D341Med (cell line): ENCODE data around the gene FBXO34.

Experiments used
- DNase-seq: peaks from one replicate; pipeline ENCODE4 v3.0.0; 2012; ENCODE audit warnings: low spot score

The FBXO34 gene

DNA sequence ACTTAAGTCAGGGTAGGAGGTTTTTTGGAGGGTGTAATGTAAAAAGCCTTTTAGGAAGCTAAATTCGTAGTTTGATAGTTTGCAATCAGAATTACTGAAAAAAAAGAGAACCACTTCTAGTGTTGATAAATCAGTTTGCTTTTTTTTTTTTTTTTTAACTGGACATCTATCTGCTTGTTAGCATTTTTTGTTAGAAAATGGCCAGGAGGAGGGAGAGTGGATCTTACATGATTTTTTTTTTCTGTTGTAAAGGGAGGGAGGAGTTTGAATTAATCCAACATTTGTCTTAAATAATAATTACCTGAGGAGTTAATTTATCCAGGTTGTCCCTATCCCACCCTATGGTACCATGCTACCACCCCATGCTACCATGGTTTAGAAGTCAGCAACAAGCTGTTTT is 1.2 kb downstream of the FBXO34 start:
- no peak for DNase-seq

DNA sequence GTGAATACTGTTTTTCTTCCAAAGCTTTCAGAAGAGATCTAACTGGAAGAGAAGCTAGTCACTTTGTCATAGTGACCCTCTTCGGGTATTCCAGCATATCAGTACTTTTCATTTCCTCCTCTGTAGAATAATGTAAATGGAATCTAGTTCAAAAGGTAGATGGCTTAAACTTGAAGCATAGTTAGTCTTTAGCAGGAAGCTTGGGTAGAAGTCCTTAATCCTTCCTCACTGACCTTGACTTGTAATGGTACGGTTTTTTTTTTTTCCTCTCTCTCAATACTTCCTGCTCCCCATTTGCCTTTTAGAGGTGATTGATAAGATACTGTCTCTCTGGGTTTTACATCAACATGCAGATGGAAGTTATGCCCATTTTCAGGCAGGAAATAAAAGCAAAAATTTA is 1.7 kb downstream of the FBXO34 start:
- no peak for DNase-seq

DNA sequence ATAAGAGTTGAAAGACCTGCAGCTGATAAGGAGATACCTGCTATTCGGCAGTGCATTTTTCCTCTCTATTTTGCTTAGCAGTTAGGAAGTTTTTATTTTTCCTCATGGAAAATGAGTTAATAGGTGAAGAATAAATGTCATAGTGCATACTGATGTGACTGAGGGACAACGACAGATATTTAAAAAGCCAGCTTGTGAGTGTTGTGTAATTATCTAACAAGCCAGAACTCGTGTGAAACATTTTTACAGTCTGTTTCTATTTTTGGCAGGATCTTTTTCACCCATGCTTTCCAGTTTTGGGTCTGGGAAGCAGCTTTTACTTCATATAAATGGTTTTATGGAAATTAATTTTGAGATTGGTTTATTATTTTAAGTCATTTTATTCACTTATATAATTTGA is 2.9 kb downstream of the FBXO34 start:
- DNase-seq, result no peak

DNA sequence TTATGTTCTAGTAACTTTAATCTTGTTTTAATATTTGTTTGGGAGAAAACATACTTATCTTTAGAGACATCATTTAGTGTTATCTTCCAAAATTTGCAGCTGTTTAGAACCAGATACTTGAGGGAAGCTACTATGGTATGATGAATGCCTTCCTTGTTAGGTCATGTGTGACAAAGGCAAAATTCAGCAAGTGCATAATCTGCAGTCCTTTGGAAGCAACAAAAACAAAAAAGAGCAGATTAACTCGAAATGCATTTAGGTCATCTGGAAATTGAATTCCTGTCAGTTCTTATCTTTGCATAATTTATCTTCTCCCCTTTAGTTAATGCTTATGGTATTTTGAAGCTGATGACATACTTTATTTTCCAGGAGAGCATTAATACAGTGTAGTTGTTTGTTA is 3.5 kb downstream of the FBXO34 start:
- no peak for DNase-seq

DNA sequence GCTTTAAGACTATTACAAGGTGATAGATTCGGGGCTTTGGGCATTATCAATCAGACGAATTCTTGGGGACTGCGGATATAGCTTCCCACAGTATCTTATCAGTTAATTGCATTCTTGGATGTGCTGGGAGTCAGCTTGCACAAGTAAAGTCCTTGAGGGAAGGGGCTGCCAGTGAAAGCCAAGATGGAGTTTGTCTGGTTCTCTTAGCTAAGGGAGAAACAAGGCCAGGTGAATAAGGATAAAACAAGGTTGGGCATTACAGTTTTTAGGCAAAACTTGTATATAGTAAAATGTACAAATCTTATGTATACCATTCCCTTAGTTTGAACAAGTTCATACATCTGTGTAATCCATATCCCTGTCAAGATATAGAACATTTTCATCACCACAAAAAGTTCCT is 5.5 kb downstream of the FBXO34 start:
- no peak for DNase-seq

DNA sequence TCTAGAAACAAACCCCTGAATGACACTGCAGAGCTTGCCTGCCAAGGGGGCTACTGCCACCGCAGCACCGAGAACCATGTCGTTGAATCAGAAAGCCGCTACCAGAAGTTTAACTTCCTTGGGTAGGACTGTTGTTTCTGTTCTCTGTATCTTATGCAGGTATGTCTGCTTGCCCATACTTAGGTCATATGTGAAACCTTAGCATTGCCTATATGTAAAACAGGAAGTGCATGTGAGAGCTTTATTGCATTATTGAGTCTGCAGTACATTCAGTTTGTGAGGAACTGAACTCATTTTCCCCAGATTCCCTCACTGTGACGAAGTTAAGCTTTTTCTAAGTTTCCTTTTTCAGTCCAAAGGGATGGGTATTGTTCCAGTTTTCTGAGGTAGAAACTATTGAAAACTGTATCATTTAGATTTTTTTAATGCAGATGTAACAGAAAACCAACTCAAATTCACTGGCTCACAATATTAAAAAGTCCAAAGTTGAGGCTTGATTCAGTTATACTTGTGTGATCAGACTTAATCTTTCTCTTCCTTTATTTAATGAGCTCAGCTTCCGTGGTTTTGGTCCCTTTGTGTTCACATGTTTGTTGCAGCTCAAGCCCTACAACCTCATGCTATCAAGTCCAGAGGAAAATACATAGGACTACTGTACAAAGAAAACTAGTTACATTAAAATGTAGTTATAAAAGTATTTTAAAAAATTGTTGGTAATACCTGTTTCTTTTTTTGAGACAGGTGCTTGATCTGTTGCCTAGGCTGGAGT is 6.9 kb downstream of the FBXO34 start:
- no peak for DNase-seq

DNA sequence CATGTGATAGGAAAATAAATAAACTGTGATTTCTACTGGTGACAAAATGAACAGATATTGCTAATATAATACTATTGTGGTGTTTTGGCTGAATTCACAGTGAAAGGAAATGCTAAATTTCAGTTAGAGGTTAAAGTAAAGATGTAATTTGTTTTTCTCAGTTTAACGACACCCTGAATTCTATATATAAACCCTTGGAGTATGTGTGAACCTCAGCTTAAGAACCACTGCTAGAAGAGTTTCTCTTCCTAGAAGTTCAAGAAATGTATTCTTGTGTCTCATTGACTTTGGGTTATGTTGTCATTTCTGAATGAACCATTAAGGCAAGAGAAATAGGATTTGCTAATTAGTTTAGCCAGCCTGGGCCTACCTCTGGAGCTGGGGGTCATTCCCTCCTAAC is 8.2 kb downstream of the FBXO34 start:
- no peak for DNase-seq

DNA sequence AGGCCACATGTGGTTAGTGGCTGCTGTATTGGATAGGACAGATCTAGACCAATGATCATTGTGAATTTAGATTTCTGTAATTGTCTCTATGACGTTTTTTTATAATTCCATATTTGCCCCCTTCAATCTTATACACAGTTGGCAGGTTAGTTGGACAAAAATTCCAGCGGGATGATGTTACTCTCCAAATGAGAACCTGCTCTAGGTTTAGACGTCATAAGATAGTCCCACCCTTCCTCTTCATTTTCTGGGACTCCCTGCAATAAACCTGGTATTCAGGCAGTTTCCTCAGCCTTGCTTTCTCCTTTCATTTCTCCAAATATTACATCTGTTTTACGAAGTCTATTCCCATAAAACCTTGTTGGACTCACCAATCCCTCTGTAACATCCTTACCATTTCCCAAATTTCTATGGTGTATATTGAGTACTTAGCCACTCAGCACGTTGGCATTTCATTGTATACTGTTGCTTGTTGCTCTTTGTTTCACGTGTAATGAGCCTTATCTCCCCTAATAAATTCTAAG is 10.2 kb downstream of the FBXO34 start:
- DNase-seq, result no peak

DNA sequence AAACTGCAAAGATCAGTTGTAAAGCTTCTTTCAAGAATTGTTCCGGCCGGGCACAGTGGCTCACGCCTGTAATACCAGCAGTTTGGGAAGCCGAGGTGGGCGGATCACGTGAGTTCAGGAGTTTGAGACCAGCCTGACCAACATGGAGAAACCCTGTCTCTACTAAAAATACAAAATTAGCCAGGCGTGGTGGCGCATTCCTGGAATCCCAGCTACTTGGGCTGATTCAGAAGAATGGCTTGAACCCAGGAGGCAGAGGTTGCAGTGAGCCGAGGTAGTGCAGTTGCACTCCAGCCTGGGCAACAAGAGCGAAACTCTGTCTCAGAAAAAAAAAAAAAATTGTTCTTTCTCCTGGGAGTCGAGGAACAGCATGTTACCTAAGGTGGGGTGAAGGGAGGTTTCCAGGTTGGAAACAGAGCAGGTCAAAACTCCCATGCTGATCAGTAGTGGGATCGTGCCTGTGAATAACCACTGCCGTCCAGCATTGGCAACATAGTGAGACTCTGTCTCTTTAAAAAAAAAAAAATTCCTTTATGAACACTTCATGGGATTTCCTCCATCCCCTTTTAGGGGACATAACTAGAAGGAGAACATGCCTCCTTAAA is 13.9 kb downstream of the FBXO34 start:
- DNase-seq, result no peak

DNA sequence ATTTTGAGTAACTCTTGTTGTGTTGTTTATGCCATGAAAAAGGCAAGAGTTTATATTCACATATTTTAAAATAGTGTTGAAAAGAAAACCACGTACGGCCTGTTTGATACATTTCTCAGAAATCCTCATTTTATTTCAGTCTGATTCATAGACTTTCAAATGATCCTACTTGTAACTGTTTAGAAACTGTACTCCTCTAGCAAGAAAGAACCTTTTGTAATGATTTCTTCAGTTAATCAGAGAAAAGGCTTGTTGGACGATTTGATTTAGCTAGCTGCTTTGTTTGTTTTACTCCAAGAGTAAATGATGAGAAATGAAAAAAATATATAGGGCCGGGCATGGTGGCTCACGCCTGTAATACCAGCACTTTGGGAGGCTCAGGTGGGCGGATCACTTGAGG is 17.2 kb downstream of the FBXO34 start:
- no peak for DNase-seq

DNA sequence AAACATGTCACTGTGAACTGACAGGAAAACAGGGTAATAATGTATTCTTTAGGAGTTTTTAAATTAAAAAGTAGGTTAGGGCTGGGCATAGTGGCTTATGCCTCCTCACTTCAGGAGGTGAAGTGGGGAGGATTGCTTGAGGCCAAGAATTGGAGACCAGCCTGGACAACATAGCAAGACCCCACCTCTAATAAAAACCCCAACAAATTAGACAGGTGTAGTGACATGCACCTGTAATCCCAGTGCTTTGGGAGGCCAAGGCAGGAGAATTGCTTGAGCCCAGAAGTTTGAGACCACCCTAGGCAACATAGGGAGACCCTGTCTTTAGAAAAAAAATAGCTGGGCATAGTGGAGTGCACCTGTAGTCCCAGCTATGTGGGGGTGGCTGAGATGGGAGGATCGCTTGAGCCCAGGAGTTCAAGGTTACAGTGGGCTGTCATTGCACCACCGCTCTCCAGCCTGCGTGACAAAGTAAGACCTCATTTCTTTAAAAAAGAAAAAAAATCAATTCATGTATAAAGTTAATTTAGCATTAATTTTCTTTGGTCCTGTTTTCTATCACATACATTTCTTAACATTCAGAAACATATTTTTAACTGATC is 20.4 kb downstream of the FBXO34 start:
- DNase-seq, result no peak

DNA sequence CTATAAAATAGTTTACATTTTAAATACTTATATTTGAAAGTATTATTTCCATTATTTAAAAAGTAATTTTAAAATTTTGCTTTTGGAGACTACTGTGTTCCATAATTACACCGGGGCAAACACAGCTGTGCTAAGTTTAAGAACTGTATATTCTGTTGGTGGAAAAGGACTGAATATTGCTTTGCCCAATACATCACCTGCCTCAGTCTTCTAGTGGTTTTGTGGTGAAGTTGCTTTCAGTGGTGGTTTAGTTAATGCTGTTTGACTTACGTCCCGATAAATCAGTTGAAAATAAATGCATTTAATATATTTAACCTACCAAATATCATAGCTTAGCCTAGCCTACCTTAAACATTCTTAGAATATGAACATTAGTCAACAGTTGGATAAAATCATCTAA is 23.4 kb downstream of the FBXO34 start:
- no peak for DNase-seq

DNA sequence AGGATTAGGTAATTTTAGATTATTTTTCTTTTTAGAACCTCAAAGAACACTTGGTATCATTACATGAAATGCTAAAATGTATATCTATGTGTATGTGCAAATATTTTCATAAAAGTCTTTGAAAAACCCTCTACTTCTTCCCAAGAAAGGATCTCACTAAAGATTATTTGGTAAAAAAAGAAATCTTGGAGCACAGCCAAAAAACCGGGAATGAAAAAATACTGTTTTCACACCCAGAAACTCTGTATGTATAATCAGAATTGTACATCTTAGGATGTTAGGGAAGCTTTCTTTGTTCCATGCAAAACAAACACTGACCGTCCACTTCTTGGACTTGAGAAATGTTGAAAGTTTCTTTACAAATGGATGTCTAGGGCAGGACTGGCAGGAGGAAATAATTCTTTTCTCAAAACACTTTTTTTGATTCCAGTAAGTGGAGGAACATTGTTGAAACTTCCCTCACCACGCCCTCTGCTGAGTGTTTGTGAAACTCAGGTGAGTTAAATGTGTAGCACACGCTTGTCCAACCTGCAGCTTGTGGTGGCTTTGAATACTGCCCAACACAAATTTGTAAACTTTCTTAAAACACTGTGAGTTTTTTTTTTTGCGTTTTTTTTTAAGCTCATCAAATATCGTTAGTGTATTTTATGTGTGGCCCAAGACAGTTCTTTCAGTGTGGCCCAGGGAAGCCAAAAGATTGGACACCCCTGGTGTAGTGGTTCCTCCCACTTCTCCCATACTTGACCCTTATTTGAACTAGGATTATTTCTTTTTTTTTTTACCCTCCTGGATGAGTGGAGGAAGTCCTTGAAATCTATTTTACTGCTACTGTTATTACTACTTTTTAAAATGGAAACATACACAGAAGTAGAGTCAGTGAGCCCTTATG is 26.6 kb downstream of the FBXO34 start:
- no peak for DNase-seq

DNA sequence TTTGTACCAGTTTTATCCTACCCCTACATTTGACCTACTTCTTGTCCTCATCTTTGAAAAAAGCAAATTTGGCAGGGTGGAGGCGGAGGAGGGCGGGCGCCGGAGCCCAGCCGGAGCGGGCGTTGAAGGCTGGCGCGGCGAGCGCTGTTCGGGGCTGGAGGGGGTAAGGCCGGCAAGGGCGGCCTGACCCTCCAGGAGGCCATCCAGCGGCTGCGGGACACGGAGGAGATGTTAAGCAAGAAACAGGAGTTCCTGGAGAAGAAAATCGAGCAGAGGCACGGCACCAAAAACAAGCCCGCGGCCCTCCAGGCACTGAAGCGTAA is 27.2 kb downstream of the FBXO34 start:
- no peak for DNase-seq

DNA sequence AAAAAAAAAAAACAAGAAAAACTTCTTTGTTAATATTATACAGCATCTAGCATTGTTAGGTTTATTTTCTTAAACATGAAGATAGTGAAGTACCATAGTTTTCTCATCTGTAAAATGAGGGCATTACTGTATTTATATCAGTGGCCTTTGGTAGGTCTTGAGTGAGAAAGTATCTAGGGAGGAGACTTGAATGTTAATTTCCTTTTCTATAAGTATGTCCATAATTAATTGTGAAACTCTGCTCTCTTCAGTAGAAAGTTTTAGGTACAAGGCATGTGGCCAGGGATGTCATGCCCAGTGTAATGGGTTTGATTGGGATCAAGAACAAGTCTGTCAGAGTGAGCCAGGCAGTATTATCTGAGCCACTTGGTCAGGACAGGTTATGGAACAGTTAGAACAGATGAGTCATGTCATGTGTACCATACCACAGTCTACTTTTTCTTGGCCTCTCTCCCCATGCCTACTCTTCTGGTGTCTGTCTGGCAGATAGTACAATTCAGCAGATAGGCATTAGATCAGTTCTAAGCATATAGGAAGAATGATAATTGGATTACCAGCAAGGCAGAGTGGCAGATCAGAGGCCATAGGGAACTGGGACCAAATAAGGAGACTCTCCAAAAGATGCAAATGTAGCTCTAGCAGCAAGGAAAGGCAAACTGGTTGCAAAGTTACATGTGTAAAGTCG is 30.4 kb downstream of the FBXO34 start:
- no peak for DNase-seq

DNA sequence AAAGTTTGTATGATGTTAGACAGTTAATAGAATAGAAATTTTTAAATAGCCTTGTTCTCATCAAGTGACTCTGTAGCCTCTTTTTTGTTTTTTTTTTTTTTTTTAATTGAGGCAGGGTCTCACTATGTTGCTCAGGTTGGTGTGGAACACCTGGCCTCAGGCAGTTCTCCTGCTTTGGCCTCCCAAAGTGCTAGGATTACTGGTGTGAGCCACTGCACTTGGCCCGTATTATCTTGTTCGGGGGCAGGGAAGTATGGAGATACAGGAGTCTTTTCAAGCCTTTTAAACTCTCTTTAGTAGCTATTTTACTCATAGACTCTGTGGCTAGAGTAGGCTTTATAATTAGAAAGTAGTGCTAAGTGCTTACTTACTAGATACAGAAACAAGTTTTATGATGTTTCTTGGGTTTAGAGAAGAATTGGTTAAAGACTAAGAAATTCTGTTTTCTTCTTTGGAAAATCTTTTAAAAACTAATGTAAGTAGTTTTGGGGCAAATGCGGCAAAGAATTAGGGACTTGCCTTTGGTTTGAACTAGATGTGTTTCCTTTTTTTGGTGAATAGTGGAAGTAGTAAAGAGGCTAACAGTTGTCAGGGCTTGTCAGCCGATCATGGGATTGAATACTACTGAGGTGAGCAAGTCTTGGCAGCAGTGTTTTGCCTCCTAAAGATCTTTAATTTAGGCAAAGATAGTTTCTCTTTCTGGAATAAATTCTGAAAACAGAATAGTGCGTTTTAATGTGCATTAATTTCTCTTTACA is 31.3 kb downstream of the FBXO34 start:
- DNase-seq, result no peak

DNA sequence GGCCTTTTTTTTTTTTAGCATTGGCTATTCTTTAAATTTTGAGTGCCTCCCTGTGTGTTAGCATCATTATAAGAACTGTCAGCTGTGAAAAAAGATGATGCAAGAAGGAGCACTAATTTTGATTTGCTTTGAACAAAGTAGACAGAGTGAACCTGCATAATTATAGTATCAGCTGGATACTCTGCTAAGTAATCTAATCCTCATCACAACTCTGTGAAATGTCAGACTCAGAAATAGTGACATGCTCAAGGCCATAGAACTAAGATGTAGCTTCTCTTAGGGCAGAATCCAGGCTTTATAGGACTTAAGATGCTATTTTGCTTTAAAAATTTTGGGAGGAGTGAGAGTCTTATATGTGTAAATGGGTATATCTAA is 31.9 kb downstream of the FBXO34 start:
- no peak for DNase-seq

DNA sequence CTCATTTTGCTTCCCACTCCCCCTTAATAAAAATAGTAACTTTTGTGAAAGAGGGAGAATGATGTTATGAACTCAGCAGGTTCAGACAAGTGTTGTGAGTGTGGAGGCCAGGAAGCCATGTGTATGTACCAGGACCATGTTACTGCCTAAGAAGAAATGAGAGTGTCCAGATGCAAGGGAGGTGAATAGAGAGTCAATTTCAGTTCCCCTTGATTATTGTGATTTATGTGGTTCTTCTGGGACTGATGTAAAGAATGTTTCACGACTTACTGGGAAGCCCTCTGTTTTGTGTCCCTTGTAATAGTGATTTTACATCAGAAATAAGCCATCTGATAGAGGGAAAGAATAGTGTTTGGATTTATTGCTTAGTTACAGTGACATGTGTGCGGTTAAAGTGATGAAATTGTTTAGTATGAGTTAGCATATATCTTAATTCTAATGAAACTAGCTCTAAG is 32.5 kb downstream of the FBXO34 start:
- no peak for DNase-seq

DNA sequence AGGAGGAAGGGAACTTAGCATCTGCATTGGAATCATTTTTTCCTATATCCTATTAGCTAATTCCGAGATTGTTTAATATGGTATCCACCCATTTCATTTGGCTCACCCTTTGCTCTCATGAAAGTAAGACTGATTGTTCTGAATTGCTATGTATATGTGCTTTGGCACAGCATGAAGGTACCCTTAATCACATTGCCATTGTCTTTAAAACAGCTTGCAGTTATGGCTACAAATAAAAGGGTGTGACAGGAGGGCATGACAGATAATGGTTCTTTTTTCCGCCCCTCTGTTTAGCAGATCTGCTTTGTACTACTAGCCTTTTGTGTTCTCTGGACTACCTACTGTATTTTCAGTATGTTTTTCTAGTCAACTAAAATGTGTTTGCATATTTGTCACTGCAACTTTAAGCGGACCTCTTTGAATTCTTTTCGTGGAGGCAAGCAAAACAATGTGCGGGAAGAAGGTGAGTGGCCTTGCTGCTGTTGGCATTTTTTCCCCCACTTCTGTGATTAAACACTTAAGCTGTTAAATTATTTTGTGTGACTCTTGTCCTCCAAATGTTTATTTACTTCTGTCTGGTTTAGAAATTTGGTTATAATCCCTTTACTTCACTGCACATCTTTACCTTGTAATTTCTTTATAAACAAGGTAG is 35.8 kb downstream of the FBXO34 start:
- DNase-seq, result no peak

DNA sequence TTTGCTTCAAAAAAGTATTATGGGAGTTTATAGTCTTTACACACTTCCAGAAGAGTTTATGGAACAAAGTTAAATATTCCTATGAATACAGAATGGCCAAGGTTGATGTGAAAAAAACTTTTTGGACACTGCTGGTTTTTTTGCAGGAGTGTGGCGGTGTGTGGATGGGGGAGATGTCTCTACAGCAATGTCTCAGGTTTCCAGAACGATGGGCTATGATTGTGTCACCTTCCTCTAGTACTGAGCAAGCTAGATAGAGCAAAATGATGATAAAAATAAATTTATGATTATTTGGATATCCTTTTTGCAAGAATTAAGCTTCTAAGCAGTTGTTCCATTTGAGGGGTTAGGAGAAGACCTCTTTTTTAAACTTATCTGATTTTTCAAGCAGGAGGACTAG is 37.9 kb downstream of the FBXO34 start:
- no peak for DNase-seq
